ENCODE results near the gene CDH23. TPM values are rescaled to one million over a fixed set of nuclear protein-coding genes. Genes with fewer than 3 reads are reported as not detected.

CDH23 gene
- total and polyA plus RNA-seq, 10 of the 15 experiments (the other 5 are each of a cell fraction or from before 2014, with no cell fraction given): 0.09 to 0.40 (median 0.15) TPM; not detected in 1

GRCh38 chr10:71814922-71815411 lies 418.2 kb downstream of the CDH23 start (continued):
- no peak for TF ChIP-seq SUZ12 (IDR thresholded peaks at IDR 0.05; ENCODE audit: unreplicated experiment)
- TF ChIP-seq STAT3 (IDR thresholded peaks at IDR 0.05; ENCODE audit: low read depth, low read length): no peak
- no peak for TF ChIP-seq RUNX3 (IDR thresholded peaks at IDR 0.05; ENCODE audit: low read length)
- TF ChIP-seq TCF7 (IDR thresholded peaks at IDR 0.05; ENCODE audit: borderline replicate concordance): no peak

- ChIA-PET CTCF (interaction anchor here (0.6 to 8.9 kb wide), 2 partner anchors 80 to 710 kb away, joined by 3 to 46 read pairs; no protein-coding TSS in a partner anchor), POLR2A (no interaction called here), SMC1A (ENCODE audit: uncharacterized antibody, unreplicated experiment) (interaction anchor here (1.1 to 2.4 kb wide), 2 partner anchors 15 to 81 kb away, joined by 3 to 9 read pairs; no protein-coding TSS in a partner anchor), RAD21 (ENCODE audit: unreplicated experiment) (no interaction called here)
- Histone ChIP-seq H3K4me3 (no peak overlapping the region), H2AFZ (ENCODE audit: control insufficient read depth, low read depth, low read length) (no peak overlapping the region), H3K27ac (ENCODE audit: control insufficient read depth, insufficient read depth) (no peak overlapping the region), H3K36me3 (ENCODE audit: control insufficient read depth in 2 of 2, insufficient read depth in 2 of 2, low read length in 1 of 2) (peaks cover 7 to 37% of the 10 kb centered on the region in 2 experiments), H3K9ac (ENCODE audit: control insufficient read depth, insufficient read depth, low read length) (no peak overlapping the region), H4K20me1 (ENCODE audit: control insufficient read depth, insufficient read depth) (no peaks in the 10 kb centered on the region), H3K27me3 (replicated peaks in 1 of 2; ENCODE audit: control insufficient read depth in 2 of 2, insufficient read depth in 2 of 2, low read length in 1 of 2) (no peaks in the 10 kb centered on the region), H3K4me1 (ENCODE audit: control insufficient read depth, insufficient read depth, low read length) (peaks cover 3% of the 10 kb centered on the region; the same call in 1 of the 2 replicates), H3K9me3 (replicated peaks; ENCODE audit: control insufficient read depth, insufficient read depth, low read length) (no peaks in the 10 kb centered on the region), H3K79me2 (ENCODE audit: control insufficient read depth, insufficient read depth, low read length) (no peaks in the 10 kb centered on the region), H3K4me2 (ENCODE audit: control insufficient read depth, insufficient read depth) (no peak overlapping the region)
- DNase-seq (ENCODE audit: low read depth, low spot score) (no peak), FAIRE-seq (no peak), ATAC-seq (no peak)
- no TSS peak for BruUV-seq (replicated peaks)
- in situ Hi-C loops (cut with MboI): no loop called here
- TF ChIP-seq YY1 (IDR thresholded peaks at IDR 0.05; ENCODE audit: low read depth, low read length) (no peak), POLR2A (IDR thresholded peaks at IDR 0.05; ENCODE audit: low read depth, low read length) (peak; percentile 21; the same call in 1 of the 2 replicates), ZBTB4 (CRISPR knock-in tag; IDR thresholded peaks at IDR 0.05) (no peak), SREBF2 (IDR thresholded peaks at IDR 0.05; ENCODE audit: low read length) (no peak), ELK1 (IDR thresholded peaks at IDR 0.05; ENCODE audit: low read depth, low read length) (no peak), ZNF274 (IDR thresholded peaks at IDR 0.05; ENCODE audit: insufficient read depth, insufficient read length) (no peak), ZBTB33 (IDR thresholded peaks at IDR 0.05) (no peak)
- intact Hi-C loops (cut with micrococcal nuclease; ENCODE audit: unreplicated experiment): no loop called here
- 93% methylated on average over 15 of the region's 15 CpGs for WGBS (ENCODE audit: insufficient coverage, insufficient replicate concordance, low lambda C conversion rate, missing lambda C conversion rate)
These were observed 418.9 kb downstream of the CDH23 start for GRCh38 chr10:71815515-71816130.

All from GM12878 (cell line).